ENCODE data around the gene PDE10A. TPM values are rescaled to one million over a fixed set of nuclear protein-coding genes. Genes with fewer than 3 reads are reported as not detected.
"Not testable (repeated sequence)": the region's sequence is repeated elsewhere in the genome, so short reads cannot be mapped to it uniquely, and the experiment has no call there.

The PDE10A gene
- total RNA-seq, 1 experiment from 2014 or later = 11.3 TPM

GRCh38 chr6:165587206-165587605 lies 75.8 kb downstream of the PDE10A start:
- no peak for DNase-seq (ENCODE audit: low read depth)

- no peak for DNase-seq (ENCODE audit: low read depth)
Measured at GRCh38 chr6:165586706-165587105, 76.3 kb downstream of the PDE10A start.

- DNase-seq (ENCODE audit: low read depth) = no peak
Measured at GRCh38 chr6:165585060-165585459, 78.0 kb downstream of the PDE10A start.

GRCh38 chr6:165584541-165584940 lies 78.5 kb downstream of the PDE10A start:
- DNase-seq (ENCODE audit: low read depth) = no peak

- no peak for DNase-seq (ENCODE audit: low read depth)
Measured at GRCh38 chr6:165581678-165582077, 81.4 kb downstream of the PDE10A start.

- no peak for DNase-seq (ENCODE audit: low read depth)
Measured at GRCh38 chr6:165580136-165580535, 82.9 kb downstream of the PDE10A start.

GRCh38 chr6:165579151-165579550 lies 83.9 kb downstream of the PDE10A start:
- DNase-seq (ENCODE audit: low read depth) = no peak

- no peak for DNase-seq (ENCODE audit: low read depth)
Measured at GRCh38 chr6:165577556-165577955, 85.5 kb downstream of the PDE10A start.

GRCh38 chr6:165575158-165575549 lies 87.9 kb downstream of the PDE10A start:
- DNase-seq (ENCODE audit: low read depth) = no peak

- no peak for DNase-seq (ENCODE audit: low read depth)
Measured at GRCh38 chr6:165574220-165575157, 88.6 kb downstream of the PDE10A start.

GRCh38 chr6:165573671-165574070 lies 89.4 kb downstream of the PDE10A start:
- DNase-seq (ENCODE audit: low read depth) = no peak

- no peak for DNase-seq (ENCODE audit: low read depth)
Measured at GRCh38 chr6:165571721-165572132, 91.3 kb downstream of the PDE10A start.

- no peak for DNase-seq (ENCODE audit: low read depth)
Measured at GRCh38 chr6:165571068-165571682, 91.9 kb downstream of the PDE10A start.

GRCh38 chr6:165568326-165568725 lies 94.7 kb downstream of the PDE10A start:
- DNase-seq (ENCODE audit: low read depth) = peak; percentile 18

- no peak for DNase-seq (ENCODE audit: low read depth)
Measured at GRCh38 chr6:165566088-165566828, 96.8 kb downstream of the PDE10A start.

GRCh38 chr6:165562421-165563090 lies 100.5 kb downstream of the PDE10A start:
- no peak for DNase-seq (ENCODE audit: low read depth)

GRCh38 chr6:165559632-165560031 lies 103.4 kb downstream of the PDE10A start:
- no peak for DNase-seq (ENCODE audit: low read depth)

- not testable (repeated sequence) for DNase-seq (ENCODE audit: low read depth)
Measured at GRCh38 chr6:165558097-165558496, 104.9 kb downstream of the PDE10A start.

- DNase-seq (ENCODE audit: low read depth) = no peak
Measured at GRCh38 chr6:165557674-165558073, 105.4 kb downstream of the PDE10A start.

GRCh38 chr6:165556116-165556843 lies 106.8 kb downstream of the PDE10A start:
- peak; percentile 25 for DNase-seq (ENCODE audit: low read depth)

GRCh38 chr6:165554644-165555043 lies 108.4 kb downstream of the PDE10A start:
- DNase-seq (ENCODE audit: low read depth) = not testable (repeated sequence)
